Measurements from ENCODE around the gene C16orf74.

Gene C16orf74

DNA sequence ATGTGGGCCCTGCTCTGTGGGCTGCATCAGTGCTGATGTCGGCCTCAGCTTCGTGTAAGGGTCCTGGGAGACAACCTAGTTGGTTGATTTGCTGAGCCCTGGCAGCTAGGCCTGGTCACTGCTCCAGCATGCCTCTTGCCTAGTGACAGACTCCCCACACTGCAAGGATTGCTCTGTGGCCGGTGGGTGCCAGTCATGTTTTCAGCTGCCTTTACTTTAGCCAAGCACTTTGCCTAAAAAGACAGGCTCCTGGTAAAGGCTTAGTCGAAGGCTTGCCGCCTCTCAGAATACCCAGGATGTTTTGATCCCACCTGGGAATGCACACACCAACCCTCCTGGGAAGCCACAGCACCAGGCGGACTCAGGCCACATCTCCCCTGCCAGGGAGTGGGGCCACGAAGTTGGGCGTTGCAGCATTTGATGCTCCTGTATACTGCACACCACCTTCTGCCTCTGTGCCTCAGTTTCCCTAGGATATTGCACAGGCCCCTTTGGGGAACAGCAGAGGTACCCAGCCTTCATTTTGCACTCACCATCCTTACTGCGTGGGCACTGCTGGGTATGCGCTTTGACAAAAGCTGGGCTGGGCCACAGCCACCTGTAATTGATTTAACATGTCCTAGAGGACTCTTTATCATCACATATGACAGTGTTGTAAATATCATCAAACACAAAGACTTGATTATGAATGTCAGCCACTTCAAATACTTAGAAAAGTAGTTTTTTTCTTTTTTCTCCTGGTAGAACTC is 82.0 kb downstream of the C16orf74 start:
- DNase-seq = no peak

- no peak for DNase-seq
These were observed 83.0 kb downstream of the C16orf74 start for GRCh38 chr16:85667841-85668413.

DNA sequence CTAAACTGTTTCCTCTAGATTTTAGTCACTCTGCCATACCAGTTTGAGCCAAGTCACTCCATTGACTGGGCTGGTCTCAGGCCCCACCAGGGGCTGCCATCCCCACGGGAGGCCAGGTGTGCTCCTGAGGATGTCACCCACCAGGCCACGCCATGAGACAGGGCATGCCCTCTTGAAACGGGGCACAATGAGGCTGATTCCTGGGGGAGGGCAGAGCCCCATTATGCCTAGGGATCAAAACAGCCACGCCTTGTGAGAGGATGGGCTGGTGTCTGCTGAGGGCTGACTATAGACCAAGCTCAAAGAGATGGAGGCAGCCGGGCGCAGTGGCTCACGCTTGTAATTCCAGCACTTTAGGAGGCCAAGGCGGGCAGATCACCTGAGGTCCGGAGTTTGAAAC is 83.6 kb downstream of the C16orf74 start:
- DNase-seq = no peak

DNA sequence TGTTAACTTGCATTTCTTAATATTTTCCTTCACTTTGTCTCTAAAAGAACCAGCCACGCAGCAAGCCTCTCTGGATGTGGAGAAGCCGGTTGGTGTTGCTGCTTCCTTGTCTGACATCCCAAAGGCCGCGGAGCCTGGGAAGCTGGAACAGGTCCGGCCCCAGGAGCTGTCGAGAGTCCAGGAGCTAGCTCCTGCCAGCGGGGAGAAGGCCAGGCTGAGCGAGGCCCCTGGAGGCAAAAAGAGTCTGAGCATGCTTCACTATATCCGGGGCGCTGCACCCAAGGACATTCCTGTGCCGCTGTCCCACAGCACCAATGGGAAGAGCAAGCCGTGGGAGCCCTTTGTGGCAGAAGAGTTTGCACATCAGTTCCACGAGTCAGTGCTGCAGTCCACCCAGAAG is 85.0 kb downstream of the C16orf74 start:
- no peak for DNase-seq

DNA sequence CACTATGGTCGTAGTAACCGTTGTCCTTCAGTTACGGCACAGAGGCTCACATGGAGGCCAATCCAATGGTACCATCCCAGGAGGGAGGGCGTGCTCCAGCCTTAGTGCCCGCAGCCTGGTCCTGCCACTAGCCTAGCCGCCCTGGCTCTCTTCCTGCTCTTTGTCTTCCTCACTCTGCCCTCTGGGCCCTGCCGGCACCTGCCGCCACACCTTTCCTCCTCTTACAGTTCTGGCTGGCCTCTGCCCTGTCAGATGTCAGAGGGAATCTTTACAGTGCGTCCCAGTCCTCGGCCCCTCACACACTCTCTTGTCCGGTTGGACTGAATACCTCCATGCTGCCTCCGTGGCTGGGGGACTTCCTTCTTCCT is 85.5 kb downstream of the C16orf74 start:
- DNase-seq = no peak

- no peak for DNase-seq
These were observed 86.1 kb downstream of the C16orf74 start for GRCh38 chr16:85664580-85665372.

DNA sequence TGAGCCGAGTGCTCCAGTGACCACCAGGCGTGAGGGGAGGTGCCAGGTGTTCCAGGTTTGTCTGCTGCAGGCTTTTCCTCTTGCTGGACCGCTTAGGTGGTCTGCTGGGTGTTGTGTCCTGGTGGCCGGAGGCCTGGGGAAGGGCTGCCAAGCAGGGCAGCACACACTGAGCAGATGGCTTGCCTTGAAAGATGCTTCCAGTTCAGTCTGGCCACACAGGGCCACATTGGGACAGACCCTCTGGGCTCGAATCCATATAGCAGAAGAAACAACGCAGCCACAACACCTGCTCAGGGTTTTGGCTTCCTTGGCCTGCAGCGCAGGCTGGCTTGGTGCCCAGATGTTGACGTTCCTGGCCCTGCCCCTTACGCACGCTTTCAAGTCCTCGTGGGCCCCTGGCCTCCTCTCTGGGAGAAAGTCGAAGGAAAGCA is 87.0 kb downstream of the C16orf74 start:
- no peak for DNase-seq

GRCh38 chr16:85662976-85663830 is 87.7 kb downstream of the C16orf74 start:
- no peak for DNase-seq

- DNase-seq = no peak
These were observed 88.4 kb downstream of the C16orf74 start for GRCh38 chr16:85662482-85662812.

- no peak for DNase-seq
These were observed 89.0 kb downstream of the C16orf74 start for GRCh38 chr16:85661740-85662481.

DNA sequence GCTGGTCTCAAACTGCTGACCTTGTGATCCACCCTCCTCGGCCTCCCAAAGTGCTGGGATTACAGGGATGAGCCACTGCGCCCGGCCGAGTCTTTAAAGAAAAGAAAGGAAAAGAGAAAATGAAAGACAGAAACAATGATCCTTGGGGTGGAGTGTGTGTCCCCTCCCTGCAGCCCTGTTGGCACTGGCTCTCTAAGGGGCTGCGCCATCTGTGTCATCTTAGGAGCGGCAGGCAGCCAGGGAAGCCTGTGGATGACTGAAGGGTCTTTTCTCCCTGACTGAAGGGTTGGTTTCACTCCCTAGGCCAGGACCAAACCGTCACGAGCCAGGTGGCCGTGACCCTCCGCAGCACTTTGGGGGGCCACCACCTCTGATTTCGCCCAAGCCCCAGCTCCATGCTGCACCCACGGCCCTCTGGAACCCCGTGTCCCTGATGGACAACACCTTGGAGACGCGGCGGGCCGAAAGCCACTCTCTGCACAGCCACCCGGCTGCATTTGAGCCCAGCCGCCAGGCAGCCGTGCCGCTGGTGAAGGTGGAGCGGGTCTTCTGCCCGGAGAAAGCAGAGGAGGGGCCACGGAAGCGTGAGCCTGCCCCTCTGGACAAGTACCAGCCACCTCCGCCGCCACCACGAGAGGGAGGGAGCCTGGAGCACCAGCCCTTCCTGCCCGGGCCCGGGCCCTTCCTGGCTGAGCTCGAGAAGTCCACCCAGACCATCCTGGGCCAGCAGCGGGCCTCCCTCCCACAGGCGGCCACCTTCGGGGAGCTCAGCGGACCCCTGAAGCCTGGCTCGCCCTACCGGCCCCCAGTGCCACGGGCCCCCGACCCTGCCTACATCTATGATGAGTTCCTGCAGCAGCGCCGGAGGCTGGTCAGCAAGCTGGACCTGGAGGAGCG is 89.8 kb downstream of the C16orf74 start:
- DNase-seq = no peak

- peak; percentile 53 for DNase-seq
These were observed 90.9 kb downstream of the C16orf74 start for GRCh38 chr16:85659805-85660511.

DNA sequence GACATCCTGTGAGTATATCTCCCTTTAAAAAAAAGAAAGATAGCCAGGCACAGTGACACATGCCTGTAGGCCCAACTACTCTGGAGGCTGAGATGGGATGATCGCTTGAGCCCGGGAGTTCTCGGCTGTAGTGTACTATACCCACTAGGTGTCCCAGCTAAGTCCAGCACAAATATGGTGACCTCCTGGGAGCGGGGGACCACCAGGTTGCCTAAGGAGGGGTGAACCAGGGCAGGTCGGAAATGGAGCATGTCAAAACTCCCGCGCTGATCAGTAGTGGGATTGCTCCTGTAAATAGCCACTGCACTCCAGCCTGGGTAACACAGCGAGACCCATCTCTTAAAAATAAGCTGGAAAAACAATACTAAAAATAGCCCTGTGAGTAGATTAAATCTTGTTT is 91.6 kb downstream of the C16orf74 start:
- DNase-seq = no peak

- no peak for DNase-seq
These were observed 92.2 kb downstream of the C16orf74 start for GRCh38 chr16:85658504-85659326.

DNA sequence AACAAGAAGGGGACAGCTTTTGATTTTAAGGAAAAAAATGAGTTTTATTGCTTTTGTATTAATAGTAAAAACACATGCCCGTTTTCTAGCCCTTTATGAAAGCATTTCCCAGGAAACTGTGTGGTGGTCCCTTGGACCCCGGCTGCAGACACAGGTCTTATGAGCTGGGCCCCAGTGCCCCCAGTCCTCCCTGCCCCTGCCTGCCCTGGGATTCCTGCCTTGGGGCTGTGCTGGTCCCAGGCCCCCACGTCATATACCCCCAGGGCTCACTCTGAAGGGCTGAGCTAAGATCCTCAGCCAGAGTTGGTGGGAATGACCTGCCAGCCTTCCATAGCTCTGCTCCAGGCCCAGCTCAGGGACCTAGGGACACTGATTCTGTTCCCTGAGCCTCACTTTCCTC is 92.9 kb downstream of the C16orf74 start:
- no peak for DNase-seq
